HG03039 (cell line): ENCODE results near the gene NTRK2.

Experiments
- ATAC-seq: cut with Tn5 transposase; IDR thresholded peaks from one replicate; pipeline ENCODE4 v1.9.1; 2021; ENCODE audit warnings: mild to moderate bottlenecking, moderate library complexity; ENCODE audit not compliant: unreplicated experiment

NTRK2 gene

GRCh38 chr9:84926793-84927192 is 257.3 kb downstream of the NTRK2 start:
- ATAC-seq: no peak

- no peak for ATAC-seq
These were observed 258.9 kb downstream of the NTRK2 start for GRCh38 chr9:84928419-84928818.

GRCh38 chr9:84929068-84929467 is 259.5 kb downstream of the NTRK2 start:
- ATAC-seq: no peak

- ATAC-seq: no peak
These were observed 263.5 kb downstream of the NTRK2 start for GRCh38 chr9:84932915-84933527.

- ATAC-seq: no peak
These were observed 266.1 kb downstream of the NTRK2 start for GRCh38 chr9:84935528-84936117.

GRCh38 chr9:84937180-84937579 is 267.7 kb downstream of the NTRK2 start:
- no peak for ATAC-seq

- ATAC-seq: no peak
These were observed 268.1 kb downstream of the NTRK2 start for GRCh38 chr9:84937581-84937980.

GRCh38 chr9:84939774-84940173 is 270.2 kb downstream of the NTRK2 start:
- no peak for ATAC-seq

GRCh38 chr9:84940294-84940693 is 270.8 kb downstream of the NTRK2 start:
- ATAC-seq: peak; percentile 48

GRCh38 chr9:84941792-84942191 is 272.3 kb downstream of the NTRK2 start:
- no peak for ATAC-seq

- ATAC-seq: no peak
These were observed 274.0 kb downstream of the NTRK2 start for GRCh38 chr9:84943482-84944050.

- no peak for ATAC-seq
These were observed 276.5 kb downstream of the NTRK2 start for GRCh38 chr9:84945878-84946538.

GRCh38 chr9:84947412-84947972 is 278.0 kb downstream of the NTRK2 start:
- ATAC-seq: no peak

GRCh38 chr9:84949258-84949657 is 279.7 kb downstream of the NTRK2 start:
- ATAC-seq: no peak

GRCh38 chr9:84949971-84950370 is 280.4 kb downstream of the NTRK2 start:
- no peak for ATAC-seq

- ATAC-seq: no peak
These were observed 281.6 kb downstream of the NTRK2 start for GRCh38 chr9:84950879-84951811.

GRCh38 chr9:84953252-84953773 is 283.8 kb downstream of the NTRK2 start:
- ATAC-seq: no peak

- ATAC-seq: peak; percentile 89
These were observed 284.5 kb downstream of the NTRK2 start for GRCh38 chr9:84953797-84954705.

GRCh38 chr9:84955155-84955554 is 285.6 kb downstream of the NTRK2 start:
- no peak for ATAC-seq
